Measurements from ENCODE around the gene EFTUD2.

Gene EFTUD2

DNA sequence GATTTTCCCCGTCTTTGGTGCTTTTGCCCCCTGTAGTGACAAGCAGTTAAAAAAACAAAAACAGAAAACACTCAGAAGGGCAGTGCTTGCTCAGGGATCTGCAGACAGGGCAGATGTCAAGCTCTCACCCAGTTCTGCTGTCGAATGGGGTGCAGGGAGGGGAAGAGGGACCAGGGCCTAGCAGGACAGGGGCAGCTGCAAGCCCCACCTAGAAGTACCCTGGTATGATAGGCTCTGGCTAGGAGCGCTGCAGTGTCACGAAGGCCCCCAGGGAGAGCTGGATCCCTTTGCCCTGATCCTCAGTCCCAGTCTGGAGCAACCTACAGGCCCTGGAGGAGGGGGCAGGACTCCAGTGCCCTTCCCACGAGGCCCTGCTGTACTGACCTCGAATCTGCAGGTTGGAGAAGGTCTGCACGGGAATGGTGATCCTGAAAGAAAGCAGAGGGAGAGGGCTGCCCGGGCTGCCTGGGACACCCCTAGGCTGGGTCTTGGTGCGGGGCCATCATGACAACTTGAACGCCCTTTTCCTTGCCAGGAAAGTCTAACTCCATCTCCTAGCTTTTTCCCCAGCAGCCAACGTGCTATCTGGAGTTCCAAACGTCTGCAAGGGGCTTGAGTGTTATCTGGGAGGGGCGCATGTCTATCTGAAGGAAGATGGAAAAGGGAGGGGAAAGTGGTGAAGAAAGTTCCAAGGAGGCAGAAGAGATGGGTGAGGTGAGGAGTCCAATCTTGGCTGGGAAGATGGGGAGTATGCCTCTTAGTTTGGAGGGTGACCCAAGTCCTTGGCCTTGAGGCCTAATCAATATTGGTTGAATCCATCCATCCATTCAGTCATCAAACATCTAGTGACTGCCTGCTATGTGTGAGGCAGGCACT is 11.2 kb upstream of the EFTUD2 start:
- DNase-seq (ENCODE audit: low read depth) = no peak

GRCh38 chr17:44909681-44910144 is 10.5 kb upstream of the EFTUD2 start:
- DNase-seq (ENCODE audit: low read depth) = no peak

- DNase-seq (ENCODE audit: low read depth) = no peak
Observed at GRCh38 chr17:44908761-44909326, 9.6 kb upstream of the EFTUD2 start.

DNA sequence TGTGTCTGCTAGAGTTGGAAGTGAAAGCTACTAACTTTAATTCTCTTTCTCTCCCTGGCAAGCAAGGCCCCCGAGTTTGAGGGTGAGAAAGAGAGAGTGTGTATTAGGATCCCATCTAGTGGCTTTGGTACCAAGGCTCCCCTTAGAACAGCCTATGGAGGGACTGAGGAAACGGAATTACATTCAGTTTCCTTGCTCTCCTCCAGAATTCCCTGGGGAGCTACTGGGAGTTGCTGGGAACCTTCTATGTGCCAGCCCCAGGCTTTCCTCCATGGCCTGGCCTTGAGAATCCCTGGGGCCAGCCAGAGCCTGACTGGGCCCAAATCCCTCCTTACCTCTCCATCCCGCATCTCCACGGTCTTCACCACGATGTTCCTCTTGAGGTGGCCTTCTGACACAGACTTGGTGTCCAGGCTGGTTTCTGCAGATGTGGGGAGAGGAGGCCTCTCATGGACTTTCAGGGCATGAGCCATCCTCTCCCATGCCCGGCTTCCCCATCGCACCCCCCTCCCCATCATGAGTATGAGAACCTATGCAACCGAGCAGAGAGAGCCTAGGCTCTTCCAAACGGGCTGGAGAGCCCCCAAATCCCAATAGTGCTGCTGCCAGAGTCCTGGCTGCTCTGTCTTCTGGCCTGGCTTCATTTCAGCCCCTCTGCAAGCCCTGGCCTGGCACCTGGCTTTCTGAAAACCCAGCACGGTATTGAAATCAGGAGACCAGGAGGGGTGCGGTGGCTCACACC is 8.7 kb upstream of the EFTUD2 start:
- no peak for DNase-seq (ENCODE audit: low read depth)

DNA sequence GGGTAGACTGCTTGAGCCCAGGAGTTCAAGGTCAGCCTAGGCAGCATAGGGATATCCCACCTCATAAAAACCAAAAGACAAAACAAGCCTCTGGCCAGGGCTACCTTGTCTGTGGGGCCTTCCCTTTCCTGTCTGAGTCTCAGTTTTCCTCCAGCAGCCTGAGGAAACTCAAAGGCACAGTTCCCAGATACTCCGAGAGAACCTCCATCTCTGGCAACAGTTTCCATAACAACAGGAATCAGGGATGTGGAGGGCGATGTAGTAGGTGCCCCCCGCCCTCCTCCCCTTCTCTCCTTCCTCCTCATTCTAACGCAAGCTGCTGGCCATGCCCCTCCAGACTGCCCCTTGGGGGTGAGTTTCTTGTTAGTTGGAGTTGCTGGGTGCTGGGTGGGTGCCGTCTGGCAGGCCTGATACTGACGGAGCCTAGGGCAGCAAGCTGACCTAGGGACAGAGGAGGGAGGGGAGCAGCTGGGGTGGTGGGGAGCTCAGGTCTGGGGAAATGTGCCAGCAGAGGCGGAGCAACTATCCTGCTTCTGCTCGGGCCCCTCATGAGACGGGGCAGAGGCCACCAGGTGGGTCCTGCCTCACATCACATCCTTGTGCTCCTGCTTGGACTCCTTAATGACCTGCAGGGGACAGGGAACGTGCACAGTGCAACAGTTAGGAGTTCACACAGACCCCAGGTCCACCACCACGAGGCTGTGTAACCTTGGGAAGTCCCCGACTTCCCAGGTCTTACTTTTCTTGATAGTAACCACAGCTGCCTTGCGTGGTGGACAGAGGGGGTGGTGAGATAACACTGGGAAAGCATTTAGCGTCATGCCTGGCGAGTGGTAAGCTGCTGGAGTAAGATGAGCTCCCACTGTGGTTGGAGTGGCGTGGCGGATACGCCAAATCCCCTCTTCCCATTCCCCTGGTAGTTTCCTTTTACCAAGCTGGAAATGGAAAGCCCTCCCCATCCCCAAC is 7.8 kb upstream of the EFTUD2 start:
- DNase-seq (ENCODE audit: low read depth) = no peak

- DNase-seq (ENCODE audit: low read depth) = no peak
Observed at GRCh38 chr17:44906010-44906646, 6.9 kb upstream of the EFTUD2 start.

DNA sequence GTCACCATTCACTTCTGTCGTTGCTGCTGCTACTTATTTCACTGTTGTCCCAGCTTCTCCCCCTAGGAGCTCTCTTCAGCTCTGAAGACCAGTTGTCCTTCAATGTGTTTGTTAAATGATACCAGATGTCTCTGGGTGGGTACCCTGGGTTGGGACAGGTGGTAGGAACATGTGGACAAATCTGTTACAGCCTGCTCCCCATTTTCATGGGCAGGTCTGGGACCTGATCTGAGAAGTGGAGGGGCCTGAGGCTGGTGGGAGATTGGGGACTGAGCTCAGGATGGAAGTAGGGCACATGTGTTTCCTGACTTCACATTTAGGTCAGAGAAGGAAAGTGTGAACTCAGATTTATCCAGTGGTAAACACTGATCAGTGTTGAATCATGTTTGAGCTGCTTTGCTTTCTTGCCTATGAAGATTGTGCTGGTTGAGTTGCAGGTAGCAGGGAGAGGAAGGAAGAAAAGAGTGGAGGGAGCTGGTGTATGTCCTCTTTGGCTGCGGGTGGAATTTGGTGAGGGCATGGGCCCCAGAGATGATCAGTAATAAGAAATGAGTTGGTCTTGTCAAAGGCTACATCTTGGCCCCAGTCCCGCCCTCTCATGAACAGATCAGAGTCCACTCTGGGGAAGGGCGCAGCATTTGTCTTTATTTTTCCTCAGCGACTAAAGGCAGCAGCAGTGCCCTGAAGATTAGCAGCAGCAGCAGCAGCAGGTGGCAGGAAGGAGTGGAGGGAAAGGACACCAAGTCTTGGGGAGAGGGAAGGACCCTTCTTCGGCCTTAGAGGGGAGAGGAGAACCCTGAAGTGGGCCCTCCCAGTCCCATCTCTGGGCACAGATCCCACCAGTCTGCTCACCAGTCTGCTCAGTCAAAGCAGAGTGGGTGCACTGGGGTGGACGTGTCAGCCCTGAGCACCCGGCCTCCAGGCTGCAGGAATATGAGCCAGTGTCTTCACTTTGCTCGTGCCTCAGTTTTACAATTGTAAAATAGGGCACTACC is 6.1 kb upstream of the EFTUD2 start:
- DNase-seq (ENCODE audit: low read depth) = no peak

GRCh38 chr17:44904001-44904984 is 5.0 kb upstream of the EFTUD2 start:
- no peak for DNase-seq (ENCODE audit: low read depth)

- DNase-seq (ENCODE audit: low read depth) = no peak
Observed at GRCh38 chr17:44903012-44903685, 3.9 kb upstream of the EFTUD2 start.

- DNase-seq (ENCODE audit: low read depth) = no peak
Observed at GRCh38 chr17:44902135-44902760, 3.0 kb upstream of the EFTUD2 start.

- DNase-seq (ENCODE audit: low read depth) = no peak
Observed at GRCh38 chr17:44901411-44901921, 2.2 kb upstream of the EFTUD2 start.

DNA sequence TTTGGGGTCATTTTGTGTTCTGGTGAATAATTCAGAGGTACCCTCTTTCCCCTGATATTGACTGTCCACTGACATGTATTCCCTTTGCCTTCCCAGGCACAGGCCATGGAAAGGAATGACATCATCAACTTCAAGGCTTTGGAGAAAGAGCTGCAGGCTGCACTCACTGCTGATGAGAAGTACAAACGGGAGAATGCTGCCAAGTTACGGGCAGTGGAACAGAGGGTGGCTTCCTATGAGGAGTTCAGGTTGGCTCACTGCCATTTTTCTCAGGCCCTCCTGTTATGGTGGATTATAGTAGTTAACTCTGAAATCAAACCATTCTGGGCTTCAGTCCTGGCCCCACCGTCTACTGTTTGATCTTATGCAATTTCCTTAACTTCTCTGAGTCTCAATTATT is 1.6 kb upstream of the EFTUD2 start:
- DNase-seq (ENCODE audit: low read depth) = no peak

DNA sequence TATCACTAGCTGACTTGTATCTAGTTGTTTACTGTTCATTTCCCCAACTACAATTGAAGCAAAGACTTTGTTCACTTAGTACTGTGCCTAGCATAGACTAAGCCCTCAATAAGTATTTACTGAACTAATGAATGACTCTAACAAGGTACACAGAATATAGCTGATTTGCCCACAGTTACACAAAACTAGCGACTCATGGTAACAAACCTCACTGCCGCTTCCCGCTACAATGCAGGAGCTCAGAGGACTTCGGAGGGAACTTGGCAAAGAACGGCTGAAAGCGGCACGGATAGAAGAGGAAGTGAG is 524 bp downstream of the EFTUD2 start:
- no peak for DNase-seq (ENCODE audit: low read depth)

DNA sequence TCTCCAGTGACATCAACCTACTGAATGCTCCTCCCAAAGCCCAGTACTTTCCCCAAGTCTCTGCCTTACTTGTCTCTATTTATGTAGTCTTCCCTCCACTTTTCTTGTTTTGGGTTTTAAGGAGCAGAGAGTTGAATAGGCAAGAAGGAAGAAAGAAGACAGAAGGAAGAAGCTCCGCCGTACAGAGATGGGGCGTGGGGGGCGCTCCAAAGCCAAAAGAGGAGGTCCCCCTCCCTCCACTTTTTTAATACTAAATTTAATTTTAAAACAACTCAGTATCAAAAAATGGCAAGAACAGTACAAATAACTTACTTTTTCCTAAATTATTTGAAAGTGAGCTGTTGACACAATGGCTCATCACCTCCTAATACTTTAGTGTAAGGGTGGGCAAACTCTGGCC is 4.6 kb downstream of the EFTUD2 start:
- no peak for DNase-seq (ENCODE audit: low read depth)

DNA sequence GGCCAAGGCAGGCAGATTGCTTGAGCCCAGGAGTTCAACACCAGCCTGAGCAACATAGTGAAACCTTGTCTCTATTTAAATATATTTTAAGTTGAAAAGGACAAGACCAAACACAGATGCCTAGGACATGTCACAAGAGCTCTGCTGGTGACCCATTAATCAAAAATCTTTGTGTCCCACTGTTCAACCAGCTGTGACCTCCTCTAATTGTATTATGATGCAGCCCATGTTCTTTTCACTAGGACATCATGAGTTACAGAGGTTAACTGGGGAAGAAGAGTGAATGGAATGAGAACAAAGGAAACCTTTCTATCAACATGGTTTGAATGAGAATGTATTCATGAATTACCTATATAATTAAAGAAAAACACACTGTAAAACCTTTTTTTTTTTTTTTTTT is 7.0 kb downstream of the EFTUD2 start:
- DNase-seq (ENCODE audit: low read depth) = no peak

DNA sequence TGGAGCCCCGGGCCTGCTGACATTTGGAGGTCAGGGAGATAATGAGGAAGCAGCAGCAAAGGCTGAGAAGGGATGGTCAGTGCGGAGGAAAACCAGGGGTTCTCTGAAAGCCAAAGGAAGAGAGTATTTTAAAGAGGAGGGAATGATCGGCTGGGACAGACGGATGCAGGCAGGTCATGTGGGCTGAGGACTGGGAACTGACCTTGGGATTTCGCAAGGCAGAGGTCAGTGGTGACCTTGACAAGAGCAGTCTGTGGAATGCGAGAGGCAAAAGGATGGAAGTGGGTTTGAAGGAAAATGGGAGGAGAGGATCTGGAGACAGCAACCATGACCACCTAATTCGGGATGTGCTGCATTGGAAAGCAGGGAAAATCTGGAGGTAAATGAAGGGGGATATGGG is 10.2 kb downstream of the EFTUD2 start:
- no peak for DNase-seq (ENCODE audit: low read depth)
